B cell (primary cell): ENCODE data around the gene MOB3C.

Experiments used
- CTCF ChIP-seq: fragments of 200-600 bp; IDR thresholded peaks from one replicate; pipeline ENCODE4 v1.8.0; 2022; ENCODE audit warnings: antibody characterized with exemption, mild to moderate bottlenecking
- EZH2 ChIP-seq: IDR thresholded peaks from 2 replicates; pipeline ENCODE4 v1.6.1; 2012; ENCODE audit warnings: borderline replicate concordance, low read depth, mild to moderate bottlenecking, moderate library complexity, low read length; ENCODE audit not compliant: insufficient read depth, poor library complexity, severe bottlenecking

DNA sequence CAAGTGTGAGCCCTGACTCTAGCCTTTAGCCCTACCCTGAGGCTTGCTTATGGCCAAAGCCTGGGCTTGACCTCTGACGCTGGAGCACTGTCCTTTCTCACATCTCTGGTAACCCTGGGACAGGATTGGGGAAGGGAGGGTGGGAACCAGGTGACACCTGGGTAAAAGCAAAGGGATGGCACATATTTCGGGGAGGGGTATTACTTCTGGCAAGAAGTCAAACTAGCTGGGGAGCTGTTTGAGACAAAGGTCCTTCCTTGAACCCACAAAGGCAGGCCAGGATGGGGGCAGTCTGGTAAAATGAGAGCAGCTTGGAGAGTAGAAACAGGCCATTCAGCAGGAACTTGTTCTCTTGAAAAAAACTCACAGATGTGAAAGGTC, 2.0 kb downstream of the MOB3C start:
- no peak for TF ChIP-seq CTCF
- TF ChIP-seq EZH2 = no peak
